ENCODE data around the gene PLAAT5. TPM values are rescaled to one million over a fixed set of nuclear protein-coding genes. Genes with fewer than 3 reads are reported as not detected.

Gene PLAAT5
- not detected for polyA plus RNA-seq (2012; ENCODE audit: low read depth, missing spikeins)

- DNase-seq (ENCODE audit: insufficient read length, low spot score) (no peak), FAIRE-seq (no peak)
- TF ChIP-seq POU2F2 (IDR thresholded peaks at IDR 0.05; ENCODE audit: low read depth, low read length) (no peak), TAF1 (IDR thresholded peaks at IDR 0.05; ENCODE audit: low read depth, low read length) (no peak), POLR2A (IDR thresholded peaks at IDR 0.05; ENCODE audit: low read depth, low read length) (no peak), POLR2AphosphoS5 (IDR thresholded peaks at IDR 0.05; ENCODE audit: low read depth, low read length) (no peak), SPI1 (IDR thresholded peaks at IDR 0.05; ENCODE audit: low read depth, low read length) (no peak), PAX5 (IDR thresholded peaks at IDR 0.05; ENCODE audit: insufficient read depth, low read length, severe bottlenecking) (no peak)
Measured at GRCh38 chr11:63490551-63491239, at the start of gene PLAAT5. TSS of gene PLAAT5 (minus strand) at chr11:63491167. CDS start at chr11:63491034, 133 bp downstream.

- FAIRE-seq, result no peak
- DNase-seq (ENCODE audit: insufficient read length, low spot score), result no peak
- TF ChIP-seq POLR2AphosphoS5 (IDR thresholded peaks at IDR 0.05; ENCODE audit: low read depth, low read length) (no peak), SPI1 (IDR thresholded peaks at IDR 0.05; ENCODE audit: low read depth, low read length) (no peak), PAX5 (IDR thresholded peaks at IDR 0.05; ENCODE audit: insufficient read depth, low read length, severe bottlenecking) (no peak), TAF1 (IDR thresholded peaks at IDR 0.05; ENCODE audit: low read depth, low read length) (no peak), POU2F2 (IDR thresholded peaks at IDR 0.05; ENCODE audit: low read depth, low read length) (no peak), POLR2A (IDR thresholded peaks at IDR 0.05; ENCODE audit: low read depth, low read length) (no peak)
Measured at GRCh38 chr11:63537293-63538101, 46.5 kb upstream of the PLAAT5 start.

GRCh38 chr11:63536669-63537292 is 45.8 kb upstream of the PLAAT5 start, which contains the start of gene PLAAT4:
TSS of gene PLAAT4 (plus strand) at chr11:63536808. CDS start at chr11:63536869, 61 bp downstream.
- FAIRE-seq, result no peak
- DNase-seq (ENCODE audit: insufficient read length, low spot score), result no peak
- no peak for TF ChIP-seq POU2F2 (IDR thresholded peaks at IDR 0.05; ENCODE audit: low read depth, low read length)
- TF ChIP-seq SPI1 (IDR thresholded peaks at IDR 0.05; ENCODE audit: low read depth, low read length), result no peak
- 0 out of 2 replicates have a peak, but pooled peaks have one; percentile 28 for TF ChIP-seq TAF1 (IDR thresholded peaks at IDR 0.05; ENCODE audit: low read depth, low read length)
- no peak for TF ChIP-seq POLR2A (IDR thresholded peaks at IDR 0.05; ENCODE audit: low read depth, low read length)

- no peak for FAIRE-seq
- no peak for DNase-seq (ENCODE audit: insufficient read length, low spot score)
- TF ChIP-seq POLR2A (IDR thresholded peaks at IDR 0.05; ENCODE audit: low read depth, low read length) (no peak), POU2F2 (IDR thresholded peaks at IDR 0.05; ENCODE audit: low read depth, low read length) (no peak), PAX5 (IDR thresholded peaks at IDR 0.05; ENCODE audit: insufficient read depth, low read length, severe bottlenecking) (no peak), TAF1 (IDR thresholded peaks at IDR 0.05; ENCODE audit: low read depth, low read length) (no peak), SPI1 (IDR thresholded peaks at IDR 0.05; ENCODE audit: low read depth, low read length) (no peak)
Measured at GRCh38 chr11:63535734-63536133, 44.8 kb upstream of the PLAAT5 start.

GRCh38 chr11:63534895-63535461 is 44.0 kb upstream of the PLAAT5 start:
- FAIRE-seq (no peak), DNase-seq (ENCODE audit: insufficient read length, low spot score) (no peak)
- TF ChIP-seq TAF1 (IDR thresholded peaks at IDR 0.05; ENCODE audit: low read depth, low read length) (no peak), POU2F2 (IDR thresholded peaks at IDR 0.05; ENCODE audit: low read depth, low read length) (no peak), PAX5 (IDR thresholded peaks at IDR 0.05; ENCODE audit: insufficient read depth, low read length, severe bottlenecking) (no peak), SPI1 (IDR thresholded peaks at IDR 0.05; ENCODE audit: low read depth, low read length) (no peak), POLR2A (IDR thresholded peaks at IDR 0.05; ENCODE audit: low read depth, low read length) (no peak), POLR2AphosphoS5 (IDR thresholded peaks at IDR 0.05; ENCODE audit: low read depth, low read length) (no peak)

- no peak for FAIRE-seq
- no peak for TF ChIP-seq POLR2AphosphoS5 (IDR thresholded peaks at IDR 0.05; ENCODE audit: low read depth, low read length)
- no peak for TF ChIP-seq SPI1 (IDR thresholded peaks at IDR 0.05; ENCODE audit: low read depth, low read length)
- TF ChIP-seq TAF1 (IDR thresholded peaks at IDR 0.05; ENCODE audit: low read depth, low read length), result no peak
- no peak for TF ChIP-seq POLR2A (IDR thresholded peaks at IDR 0.05; ENCODE audit: low read depth, low read length)
- TF ChIP-seq PAX5 (IDR thresholded peaks at IDR 0.05; ENCODE audit: insufficient read depth, low read length, severe bottlenecking), result no peak
- no peak for TF ChIP-seq POU2F2 (IDR thresholded peaks at IDR 0.05; ENCODE audit: low read depth, low read length)
- no peak for DNase-seq (ENCODE audit: insufficient read length, low spot score)
Measured at GRCh38 chr11:63534076-63534475, 43.1 kb upstream of the PLAAT5 start.

GRCh38 chr11:63532799-63533475 is 42.0 kb upstream of the PLAAT5 start:
- no peak for TF ChIP-seq PAX5 (IDR thresholded peaks at IDR 0.05; ENCODE audit: insufficient read depth, low read length, severe bottlenecking)
- TF ChIP-seq TAF1 (IDR thresholded peaks at IDR 0.05; ENCODE audit: low read depth, low read length), result no peak
- TF ChIP-seq POU2F2 (IDR thresholded peaks at IDR 0.05; ENCODE audit: low read depth, low read length), result no peak
- no peak for TF ChIP-seq POLR2A (IDR thresholded peaks at IDR 0.05; ENCODE audit: low read depth, low read length)
- no peak for TF ChIP-seq POLR2AphosphoS5 (IDR thresholded peaks at IDR 0.05; ENCODE audit: low read depth, low read length)
- TF ChIP-seq SPI1 (IDR thresholded peaks at IDR 0.05; ENCODE audit: low read depth, low read length), result no peak
- DNase-seq (ENCODE audit: insufficient read length, low spot score) (no peak), FAIRE-seq (peak; percentile 66)

GRCh38 chr11:63532117-63532516 is 41.1 kb upstream of the PLAAT5 start:
- DNase-seq (ENCODE audit: insufficient read length, low spot score), result no peak
- FAIRE-seq, result no peak
- TF ChIP-seq PAX5 (IDR thresholded peaks at IDR 0.05; ENCODE audit: insufficient read depth, low read length, severe bottlenecking) (no peak), POLR2A (IDR thresholded peaks at IDR 0.05; ENCODE audit: low read depth, low read length) (no peak), POU2F2 (IDR thresholded peaks at IDR 0.05; ENCODE audit: low read depth, low read length) (no peak), POLR2AphosphoS5 (IDR thresholded peaks at IDR 0.05; ENCODE audit: low read depth, low read length) (no peak), TAF1 (IDR thresholded peaks at IDR 0.05; ENCODE audit: low read depth, low read length) (no peak), SPI1 (IDR thresholded peaks at IDR 0.05; ENCODE audit: low read depth, low read length) (no peak)
